K562 (cell line): ENCODE measurements around the gene INTS1. TPM values are rescaled to one million over a fixed set of nuclear protein-coding genes. Genes with fewer than 3 reads are reported as not detected.
A peak's percentile ranks its signal among the peaks of the same experiment; 100 is the strongest.

Experiments used
- ASH1L ChIP-seq: fragments of 450-650 bp; IDR thresholded peaks from 2 replicates; pipeline ENCODE4 v1.6.1; 2018; ENCODE audit warnings: borderline replicate concordance, mild to moderate bottlenecking, low read depth; ENCODE audit not compliant: partially characterized antibody
- BRCA1 ChIP-seq, 2 experiments: fragments of 450-650 bp in 1 of 2; sonication (generic) in 1 of 2; formaldehyde crosslinking in 1 of 2; IDR thresholded peaks; 2 replicates each; pipeline versions ENCODE4 v1.5.0 to v1.6.1; 2017 to 2020; ENCODE audit warnings: mild to moderate bottlenecking in 1 of 2, missing genetic modification reagents in 1 of 2
- BRF1 ChIP-seq: IDR thresholded peaks from 3 replicates; pipeline ENCODE4 v1.6.1; 2011; ENCODE audit warnings: borderline replicate concordance, mild to moderate bottlenecking; ENCODE audit not compliant: insufficient read length; ENCODE audit errors: extremely low read depth
- CREB1 ChIP-seq, 2 experiments: sonication (generic) in 1 of 2; formaldehyde crosslinking in 1 of 2; IDR thresholded peaks; 2 replicates each; pipeline versions ENCODE4 v1.6.1 to v1.8.0; 2012 to 2022; ENCODE audit warnings: inconsistent platforms in 1 of 2, mild to moderate bottlenecking in 1 of 2, missing genetic modification reagents in 1 of 2, moderate library complexity in 1 of 2
- ESRRA ChIP-seq: fragments of 450-650 bp; IDR thresholded peaks from 2 replicates; pipeline ENCODE4 v1.6.1; 2014; ENCODE audit warnings: low read depth, mild to moderate bottlenecking, moderate library complexity, borderline replicate concordance
- FOXK2 ChIP-seq, 2 experiments: fragments of 450-650 bp; IDR thresholded peaks in 1 of 2; conservative IDR thresholded peaks in 1 of 2; 2 replicates each; pipeline ENCODE4 v1.6.1; 2016; ENCODE audit warnings: low read depth in 2 of 2, mild to moderate bottlenecking in 1 of 2
- KLF16 ChIP-seq: IDR thresholded peaks from 2 replicates; pipeline ENCODE4 v1.6.1; 2016; ENCODE audit warnings: antibody characterized with exemption
- MYC ChIP-seq, 2 experiments: fragments of 250-450 bp in 1 of 2; sonication (Bioruptor Pico) in 1 of 2; IDR thresholded peaks; 2 replicates each; pipeline versions ENCODE4 v1.5.1 to v1.6.1; 2012 to 2021; ENCODE audit warnings: low read depth in 2 of 2, borderline replicate concordance in 1 of 2, improper control_type of control experiment in 1 of 2, low read length in 1 of 2, mild to moderate bottlenecking in 1 of 2, moderate library complexity in 1 of 2
- RBFOX2 ChIP-seq: fragments of 200-400 bp; formaldehyde crosslinking; IDR thresholded peaks from 2 replicates; pipeline ENCODE4 v1.6.1; 2017; ENCODE audit warnings: low read depth, mild to moderate bottlenecking, low read length, moderate library complexity
- SREBF1 ChIP-seq: fragments of 150-350 bp; IDR thresholded peaks from 2 replicates; pipeline ENCODE4 v1.6.1; 2014; ENCODE audit warnings: antibody characterized with exemption, low read depth, low read length, borderline replicate concordance
- TAF15 ChIP-seq: fragments of 200-400 bp; formaldehyde crosslinking; IDR thresholded peaks from 2 replicates; pipeline ENCODE4 v1.6.1; 2017; ENCODE audit warnings: mild to moderate bottlenecking, low read depth, low read length, moderate library complexity
- THRAP3 ChIP-seq: fragments of 450-650 bp; IDR thresholded peaks from 2 replicates; pipeline ENCODE4 v1.6.1; 2016; ENCODE audit warnings: mild to moderate bottlenecking, inconsistent platforms, borderline replicate concordance
- ZEB2 ChIP-seq: fragments of 450-650 bp; IDR thresholded peaks from 2 replicates; pipeline ENCODE4 v1.6.1; 2016
- ZNF217 ChIP-seq: sonication (generic); formaldehyde crosslinking; IDR thresholded peaks from 2 replicates; pipeline ENCODE4 v1.8.0; 2022; ENCODE audit warnings: mild to moderate bottlenecking, missing genetic modification reagents
- ZNF316 ChIP-seq: fragments of 450-650 bp; IDR thresholded peaks from 2 replicates; pipeline ENCODE4 v1.6.1; 2016
- ZNF699 ChIP-seq: fragments of 250-450 bp; sonication (Bioruptor Pico); IDR thresholded peaks from 2 replicates; pipeline ENCODE4 v1.8.0; 2021; ENCODE audit warnings: mild to moderate bottlenecking, moderate library complexity; ENCODE audit not compliant: insufficient replicate concordance
- polyA plus RNA-seq, 8 experiments: library from polyadenylated mRNA; depleted of rRNA in 4 of 8; stranded (reverse) in 5 of 8; unstranded in 3 of 8; fragments of >200 nt; fragmentation: Nextera tagmentation in 2 of 8; fragmentation: Illumina TruSeq in 1 of 8; extraction: Ambion mirVana in 2 of 8; extraction: Trizol in 1 of 8; gene quantifications; 2 replicates each; pipeline versions ENCODE4 v1.2.1 to v1.2.3, GENCODE V29; 2011 to 2014; ENCODE audit warnings: inconsistent platforms in 1 of 8, missing spikeins in 1 of 8
- total RNA-seq, 7 experiments: library from RNA; depleted of rRNA in 6 of 7; stranded (reverse); fragments of >200 nt in 6 of 7; fragmentation: Illumina TruSeq in 2 of 7; extraction: Trizol in 2 of 7; gene quantifications; 2 replicates each; pipeline versions ENCODE4 v1.2.1 to v1.2.3, GENCODE V29; 2011 to 2021; ENCODE audit warnings: low replicate concordance in 1 of 7
- TF ChIP-seq, protein P1 (sequence below): IDR thresholded peaks from 2 replicates; pipeline ENCODE4 v1.6.1; 2016; ENCODE audit warnings: missing genetic modification characterization, missing compliant biosample characterization
- TF ChIP-seq, protein P2 (sequence below): fragments of 250-450 bp; sonication (Bioruptor Pico); IDR thresholded peaks from 2 replicates; pipeline ENCODE4 v1.9.0; 2021; ENCODE audit warnings: mild to moderate bottlenecking
- TF ChIP-seq, protein P3 (sequence below): fragments of 250-450 bp; sonication (Bioruptor Pico); IDR thresholded peaks from 2 replicates; pipeline ENCODE4 v1.4.0; 2020; ENCODE audit warnings: mild to moderate bottlenecking, moderate library complexity
- TF ChIP-seq, protein P4 (sequence below): IDR thresholded peaks from 3 replicates; pipeline ENCODE4 v1.6.1; 2011; ENCODE audit warnings: borderline replicate concordance, mild to moderate bottlenecking, moderate library complexity; ENCODE audit not compliant: insufficient read length; ENCODE audit errors: extremely low read depth

Gene INTS1
- total and polyA plus RNA-seq, 9 of the 15 experiments (the other 6 are each of a cell fraction or from before 2014, with no cell fraction given): 0.34 to 119 (median 18.5) TPM

DNA sequence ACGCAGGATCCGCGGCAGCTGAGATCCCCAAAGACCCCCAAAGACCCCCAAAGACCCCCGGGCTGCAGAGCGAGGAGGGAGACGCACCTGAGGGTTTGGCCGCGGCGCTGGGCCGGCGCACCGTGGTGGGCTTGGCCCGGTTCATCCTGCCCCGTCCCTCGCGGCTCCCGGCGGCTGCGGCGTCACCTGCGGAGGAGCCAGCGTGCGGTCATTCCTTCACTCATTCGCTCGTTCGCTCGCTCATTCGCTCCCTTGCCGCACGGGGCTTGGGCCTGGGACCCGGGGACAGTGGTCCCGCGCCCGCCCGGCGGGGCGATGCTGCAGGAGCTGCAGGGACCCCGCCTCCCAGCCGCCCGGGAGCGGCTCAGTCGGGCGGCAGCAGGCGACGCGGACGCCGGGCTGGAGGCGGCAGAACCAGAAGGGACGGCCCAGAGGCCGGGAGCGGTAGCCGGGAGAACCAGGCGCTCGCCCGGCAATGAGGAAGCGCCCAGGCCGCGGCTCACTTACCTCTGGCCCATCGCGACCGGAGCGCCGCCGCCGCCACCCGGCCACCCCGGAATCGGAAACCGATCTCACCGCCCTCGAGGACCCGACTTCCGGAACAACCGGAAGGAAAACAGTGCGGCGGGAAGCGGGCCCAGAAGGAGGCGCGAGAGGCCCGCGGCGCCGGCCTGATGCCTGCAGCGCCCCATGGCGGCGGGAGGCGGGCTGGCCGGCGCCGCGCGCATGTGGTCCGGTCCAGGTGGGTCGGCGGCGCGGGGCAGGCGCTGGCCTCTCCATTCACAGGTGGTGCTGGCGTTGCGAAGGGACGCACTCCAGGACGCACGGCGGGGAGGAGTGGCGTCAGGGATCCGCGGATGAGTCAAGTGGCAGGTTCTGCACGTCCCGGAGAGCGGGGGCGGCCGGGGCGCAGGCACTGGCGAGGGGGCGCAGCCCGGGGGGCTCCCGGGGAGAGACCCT is at the start of gene INTS1 (continued):
- TF ChIP-seq ESRRA: peak; percentile 73
- TF ChIP-seq SREBF1: no peak
- peak; percentile 24; the same call in 1 of the 2 replicates for TF ChIP-seq CREB1 (IDR thresholded peaks at IDR 0.05)
- no peak for TF ChIP-seq CREB1 (CRISPR knock-in tag; IDR thresholded peaks at IDR 0.05)
- peak; percentile 96 for TF ChIP-seq RBFOX2
- no peak for TF ChIP-seq KLF16
- TF ChIP-seq ZNF217 (CRISPR knock-in tag): no peak
- TF ChIP-seq, protein P1, sequence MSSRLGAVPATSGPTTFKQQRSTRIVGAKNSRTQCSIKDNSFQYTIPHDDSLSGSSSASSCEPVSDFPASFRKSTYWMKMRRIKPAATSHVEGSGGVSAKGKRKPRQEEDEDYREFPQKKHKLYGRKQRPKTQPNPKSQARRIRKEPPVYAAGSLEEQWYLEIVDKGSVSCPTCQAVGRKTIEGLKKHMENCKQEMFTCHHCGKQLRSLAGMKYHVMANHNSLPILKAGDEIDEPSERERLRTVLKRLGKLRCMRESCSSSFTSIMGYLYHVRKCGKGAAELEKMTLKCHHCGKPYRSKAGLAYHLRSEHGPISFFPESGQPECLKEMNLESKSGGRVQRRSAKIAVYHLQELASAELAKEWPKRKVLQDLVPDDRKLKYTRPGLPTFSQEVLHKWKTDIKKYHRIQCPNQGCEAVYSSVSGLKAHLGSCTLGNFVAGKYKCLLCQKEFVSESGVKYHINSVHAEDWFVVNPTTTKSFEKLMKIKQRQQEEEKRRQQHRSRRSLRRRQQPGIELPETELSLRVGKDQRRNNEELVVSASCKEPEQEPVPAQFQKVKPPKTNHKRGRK: no peak
- TF ChIP-seq BRCA1 (IDR thresholded peaks at IDR 0.05): no peak
- TF ChIP-seq BRCA1 (CRISPR knock-in tag; IDR thresholded peaks at IDR 0.05): no peak
- TF ChIP-seq FOXK2 (conservative IDR thresholded peaks at IDR 0.05 in 1 of 2, IDR thresholded peaks at IDR 0.05 in 1 of 2; ENCODE audit: low read depth in 2 of 2): peak; percentile 94 to 98
- TF ChIP-seq, protein P2, sequence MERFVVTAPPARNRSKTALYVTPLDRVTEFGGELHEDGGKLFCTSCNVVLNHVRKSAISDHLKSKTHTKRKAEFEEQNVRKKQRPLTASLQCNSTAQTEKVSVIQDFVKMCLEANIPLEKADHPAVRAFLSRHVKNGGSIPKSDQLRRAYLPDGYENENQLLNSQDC (CRISPR knock-in tag): no peak
- no peak for TF ChIP-seq ZNF699 (CRISPR knock-in tag)
- TF ChIP-seq, protein P3, sequence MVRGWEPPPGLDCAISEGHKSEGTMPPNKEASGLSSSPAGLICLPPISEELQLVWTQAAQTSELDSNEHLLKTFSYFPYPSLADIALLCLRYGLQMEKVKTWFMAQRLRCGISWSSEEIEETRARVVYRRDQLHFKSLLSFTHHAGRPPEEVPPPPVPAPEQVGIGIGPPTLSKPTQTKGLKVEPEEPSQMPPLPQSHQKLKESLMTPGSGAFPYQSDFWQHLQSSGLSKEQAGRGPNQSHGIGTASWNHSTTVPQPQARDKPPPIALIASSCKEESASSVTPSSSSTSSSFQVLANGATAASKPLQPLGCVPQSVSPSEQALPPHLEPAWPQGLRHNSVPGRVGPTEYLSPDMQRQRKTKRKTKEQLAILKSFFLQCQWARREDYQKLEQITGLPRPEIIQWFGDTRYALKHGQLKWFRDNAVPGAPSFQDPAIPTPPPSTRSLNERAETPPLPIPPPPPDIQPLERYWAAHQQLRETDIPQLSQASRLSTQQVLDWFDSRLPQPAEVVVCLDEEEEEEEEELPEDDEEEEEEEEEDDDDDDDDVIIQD (CRISPR knock-in tag): no peak
- TF ChIP-seq, protein P4, sequence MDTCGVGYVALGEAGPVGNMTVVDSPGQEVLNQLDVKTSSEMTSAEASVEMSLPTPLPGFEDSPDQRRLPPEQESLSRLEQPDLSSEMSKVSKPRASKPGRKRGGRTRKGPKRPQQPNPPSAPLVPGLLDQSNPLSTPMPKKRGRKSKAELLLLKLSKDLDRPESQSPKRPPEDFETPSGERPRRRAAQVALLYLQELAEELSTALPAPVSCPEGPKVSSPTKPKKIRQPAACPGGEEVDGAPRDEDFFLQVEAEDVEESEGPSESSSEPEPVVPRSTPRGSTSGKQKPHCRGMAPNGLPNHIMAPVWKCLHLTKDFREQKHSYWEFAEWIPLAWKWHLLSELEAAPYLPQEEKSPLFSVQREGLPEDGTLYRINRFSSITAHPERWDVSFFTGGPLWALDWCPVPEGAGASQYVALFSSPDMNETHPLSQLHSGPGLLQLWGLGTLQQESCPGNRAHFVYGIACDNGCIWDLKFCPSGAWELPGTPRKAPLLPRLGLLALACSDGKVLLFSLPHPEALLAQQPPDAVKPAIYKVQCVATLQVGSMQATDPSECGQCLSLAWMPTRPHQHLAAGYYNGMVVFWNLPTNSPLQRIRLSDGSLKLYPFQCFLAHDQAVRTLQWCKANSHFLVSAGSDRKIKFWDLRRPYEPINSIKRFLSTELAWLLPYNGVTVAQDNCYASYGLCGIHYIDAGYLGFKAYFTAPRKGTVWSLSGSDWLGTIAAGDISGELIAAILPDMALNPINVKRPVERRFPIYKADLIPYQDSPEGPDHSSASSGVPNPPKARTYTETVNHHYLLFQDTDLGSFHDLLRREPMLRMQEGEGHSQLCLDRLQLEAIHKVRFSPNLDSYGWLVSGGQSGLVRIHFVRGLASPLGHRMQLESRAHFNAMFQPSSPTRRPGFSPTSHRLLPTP: no peak
- TF ChIP-seq MYC (IDR thresholded peaks at IDR 0.05; ENCODE audit: low read depth, low read length): peak; percentile 98
- no peak for TF ChIP-seq MYC (CRISPR knock-in tag; IDR thresholded peaks at IDR 0.05; ENCODE audit: borderline replicate concordance, low read depth)
- TF ChIP-seq ZNF316: no peak
- TF ChIP-seq TAF15: no peak
- no peak for TF ChIP-seq THRAP3
- no peak for TF ChIP-seq ASH1L
- peak; percentile 46; the same call in 1 of the 2 replicates for TF ChIP-seq ZEB2
- no peak for TF ChIP-seq BRF1
